Activated CD8-positive, alpha-beta T cell treated with anti-CD3 and anti-CD28 coated beads for 36 hours (primary cell): ENCODE results near the gene IFITM5. TPM values are rescaled to one million over a fixed set of nuclear protein-coding genes. Genes with fewer than 3 reads are reported as not detected.
A peak's percentile ranks its signal among the peaks of the same experiment; 100 is the strongest.
"Not testable (repeated sequence)": the region's sequence is repeated elsewhere in the genome, so short reads cannot be mapped to it uniquely, and the experiment has no call there.

Source experiments
- ATAC-seq: fragments of 200-7000 bp; cut with Tn5 transposase; one replicate; pipeline ENCODE4 v1.10.0; 2021; ENCODE audit warnings: mild to moderate bottlenecking, moderate library complexity
- CTCF ChIA-PET: fragments of 350-600 bp; sonication (Branson Sonifier 250); formaldehyde crosslinking; loops from one replicate; lab custom pipeline; 2021; ENCODE audit warnings: antibody characterized with exemption; lab: Charles Lee
- POLR2A ChIA-PET: fragments of 350-600 bp; sonication (Branson Sonifier 250); formaldehyde crosslinking; loops from one replicate; lab custom pipeline; 2021; ENCODE audit warnings: antibody characterized with exemption; lab: Charles Lee
- DNase-seq: peaks from one replicate; pipeline ENCODE4 v3.0.0-alpha.2; 2020
- H3K27ac Mint-ChIP-seq: one replicate; pipeline ENCODE4 v1.8.0; 2021; ENCODE audit warnings: mild to moderate bottlenecking, mixed read lengths
- H3K27me3 Mint-ChIP-seq: one replicate; pipeline ENCODE4 v1.8.0; 2021; ENCODE audit warnings: mixed read lengths
- H3K36me3 Mint-ChIP-seq: one replicate; pipeline ENCODE4 v1.8.0; 2021; ENCODE audit warnings: low read depth, mixed read lengths
- H3K4me1 Mint-ChIP-seq: one replicate; pipeline ENCODE4 v1.8.0; 2021; ENCODE audit warnings: low read depth, mixed read lengths
- H3K4me3 Mint-ChIP-seq: one replicate; pipeline ENCODE4 v1.8.0; 2021; ENCODE audit warnings: mild to moderate bottlenecking, moderate library complexity, mixed read lengths
- H3K9me3 Mint-ChIP-seq: one replicate; pipeline ENCODE4 v1.8.0; 2021; ENCODE audit warnings: mixed read lengths
- intact Hi-C: fragments of 100-400 bp; cut with micrococcal nuclease; formaldehyde crosslinking; loops from one replicate; pipeline ENCODE4 v1.10.0; 2022
- total RNA-seq, 2 experiments: library from RNA; stranded (reverse); gene quantifications; one replicate each; pipeline ENCODE4 v1.2.3, GENCODE V29; 2021
- TF ChIP-seq, protein P1 (sequence below): fragments of 200-600 bp; IDR thresholded peaks from one replicate; pipeline ENCODE4 v1.8.0; 2022; ENCODE audit warnings: antibody characterized with exemption, mild to moderate bottlenecking

The IFITM5 gene
- total RNA-seq, 2 experiments from 2014 or later = not detected

- TF ChIP-seq, protein P1, sequence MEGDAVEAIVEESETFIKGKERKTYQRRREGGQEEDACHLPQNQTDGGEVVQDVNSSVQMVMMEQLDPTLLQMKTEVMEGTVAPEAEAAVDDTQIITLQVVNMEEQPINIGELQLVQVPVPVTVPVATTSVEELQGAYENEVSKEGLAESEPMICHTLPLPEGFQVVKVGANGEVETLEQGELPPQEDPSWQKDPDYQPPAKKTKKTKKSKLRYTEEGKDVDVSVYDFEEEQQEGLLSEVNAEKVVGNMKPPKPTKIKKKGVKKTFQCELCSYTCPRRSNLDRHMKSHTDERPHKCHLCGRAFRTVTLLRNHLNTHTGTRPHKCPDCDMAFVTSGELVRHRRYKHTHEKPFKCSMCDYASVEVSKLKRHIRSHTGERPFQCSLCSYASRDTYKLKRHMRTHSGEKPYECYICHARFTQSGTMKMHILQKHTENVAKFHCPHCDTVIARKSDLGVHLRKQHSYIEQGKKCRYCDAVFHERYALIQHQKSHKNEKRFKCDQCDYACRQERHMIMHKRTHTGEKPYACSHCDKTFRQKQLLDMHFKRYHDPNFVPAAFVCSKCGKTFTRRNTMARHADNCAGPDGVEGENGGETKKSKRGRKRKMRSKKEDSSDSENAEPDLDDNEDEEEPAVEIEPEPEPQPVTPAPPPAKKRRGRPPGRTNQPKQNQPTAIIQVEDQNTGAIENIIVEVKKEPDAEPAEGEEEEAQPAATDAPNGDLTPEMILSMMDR = no peak
- intact Hi-C loops = no loop called here
- peak overlapping the region; percentile 99 for H3K27ac Mint-ChIP-seq
- POLR2A ChIA-PET = interaction anchor here (0.8 to 5.8 kb wide), 8 partner anchors 10 to 186 kb away, joined by 3 to 41 read pairs (median 4); no protein-coding TSS in a partner anchor
- no peaks in the 10 kb centered on the region for H3K36me3 Mint-ChIP-seq
- DNase-seq (peak; percentile 32), ATAC-seq (peak; percentile 6)
- CTCF ChIA-PET = interaction anchor here (1.0 to 1.9 kb wide), 6 partner anchors 9 to 29 kb away, joined by 3 to 9 read pairs (median 3); no protein-coding TSS in a partner anchor
- H3K4me3 Mint-ChIP-seq = peak overlapping the region; percentile 72
- peaks cover 63% of the 10 kb centered on the region for H3K4me1 Mint-ChIP-seq
- no peaks in the 10 kb centered on the region for H3K9me3 Mint-ChIP-seq
- no peaks in the 10 kb centered on the region for H3K27me3 Mint-ChIP-seq
Measured at GRCh38 chr11:325796-326591, 26.7 kb upstream of the IFITM5 start.

DNA sequence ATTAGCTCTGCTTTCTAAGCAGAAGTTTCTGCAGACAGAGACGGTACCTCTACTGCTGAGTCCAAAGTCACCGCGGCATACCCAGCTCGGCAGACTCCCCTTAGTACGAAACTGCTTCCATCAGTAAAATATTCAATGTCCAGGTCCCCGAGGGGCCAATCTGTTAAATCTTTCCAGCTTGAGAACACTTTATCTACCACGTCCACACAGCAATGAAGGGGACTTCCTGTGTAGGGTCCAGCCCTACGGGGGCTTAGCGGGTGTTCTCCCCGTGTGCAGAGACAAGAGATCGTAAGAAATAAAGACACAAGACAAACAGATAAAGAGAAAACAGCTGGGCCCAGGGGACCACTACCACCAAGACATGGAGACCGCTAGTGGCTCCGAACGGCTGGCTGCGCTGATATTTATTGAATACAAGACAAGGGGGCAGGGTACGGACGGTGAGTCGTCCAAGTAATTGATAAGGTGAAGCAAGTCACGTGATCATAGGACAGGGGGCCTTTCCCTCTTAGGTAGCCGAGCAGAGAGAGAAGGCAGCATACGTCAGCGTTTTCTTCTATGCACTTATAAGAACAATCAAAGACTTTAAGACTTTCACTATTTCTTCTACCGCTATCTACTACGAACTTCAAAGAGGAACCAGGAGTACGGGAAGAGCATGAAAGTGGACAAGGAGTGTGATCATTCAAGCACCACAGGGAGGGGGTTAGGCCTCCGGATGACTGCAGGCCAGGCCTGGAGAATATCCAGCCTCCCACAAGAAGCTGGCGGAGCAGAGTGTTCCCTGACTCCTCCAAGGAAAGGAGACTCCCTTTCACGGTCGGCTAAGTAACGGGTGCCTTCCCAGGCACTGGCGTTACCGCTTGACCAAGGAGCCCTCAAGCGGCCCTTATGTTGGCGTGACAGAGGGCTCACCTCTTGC, 25.5 kb upstream of the IFITM5 start:
- ATAC-seq, H3K9me3 Mint-ChIP-seq, H3K4me3 Mint-ChIP-seq, H3K27me3 Mint-ChIP-seq, H3K36me3 Mint-ChIP-seq, intact Hi-C loops, DNase-seq, H3K27ac Mint-ChIP-seq: not testable (repeated sequence)
- peaks cover 58% of the 10 kb centered on the region for H3K4me1 Mint-ChIP-seq
- POLR2A ChIA-PET = interaction anchor here (0.7 to 5.8 kb wide), 7 partner anchors 9 to 187 kb away, joined by 3 to 41 read pairs (median 4); no protein-coding TSS in a partner anchor
- CTCF ChIA-PET = interaction anchor here (1.0 to 1.4 kb wide), 5 partner anchors 8 to 74 kb away, joined by 3 to 4 read pairs (median 3); partner anchors contain the start of gene IFITM2

- H3K4me1 Mint-ChIP-seq = peaks cover 51% of the 10 kb centered on the region
- TF ChIP-seq, protein P1 = no peak
- H3K36me3 Mint-ChIP-seq = peaks cover 13% of the 10 kb centered on the region
- CTCF ChIA-PET = interaction anchor here (1.0 to 1.4 kb wide), 4 partner anchors 17 to 73 kb away, joined by 3 to 4 read pairs (median 3); partner anchors contain the start of gene IFITM2
- POLR2A ChIA-PET = interaction anchor here (0.7 to 4.9 kb wide), 4 partner anchors 8 to 116 kb away, joined by 3 to 41 read pairs (median 4); no protein-coding TSS in a partner anchor
- intact Hi-C loops = no loop called here
- no peak overlapping the region for H3K27ac Mint-ChIP-seq
- H3K4me3 Mint-ChIP-seq = no peak overlapping the region
- no peaks in the 10 kb centered on the region for H3K27me3 Mint-ChIP-seq
- H3K9me3 Mint-ChIP-seq = no peaks in the 10 kb centered on the region
- no peak for DNase-seq
- ATAC-seq = no peak
Measured at GRCh38 chr11:324156-324555, 24.8 kb upstream of the IFITM5 start.

DNA sequence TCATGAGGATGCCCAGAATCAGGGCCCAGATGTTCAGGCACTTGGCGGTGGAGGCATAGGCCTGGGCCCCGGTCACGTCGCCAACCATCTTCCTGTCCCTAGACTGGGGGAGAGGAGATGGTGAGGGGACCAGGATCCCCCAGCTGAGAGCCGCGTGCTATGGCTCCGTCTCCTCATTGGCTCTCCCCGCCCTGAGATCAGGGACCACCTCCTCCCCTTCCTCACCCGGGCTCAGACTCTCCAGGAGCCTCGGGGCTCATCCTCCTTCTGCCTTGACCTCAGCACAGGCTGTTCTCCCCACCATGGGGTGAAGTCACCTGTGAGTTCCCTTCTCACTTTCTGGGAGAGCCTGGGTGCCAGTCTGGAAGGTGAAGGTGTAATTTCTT, 20.6 kb upstream of the IFITM5 start:
- intact Hi-C loops = loop anchor here (10.0 kb wide), 1 partner anchor 55 kb away; no protein-coding TSS in a partner anchor
- POLR2A ChIA-PET = interaction anchor here (1.0 to 2.3 kb wide), 3 partner anchors 10 to 35 kb away, joined by 4 to 12 read pairs (median 8); partner anchors contain the start of gene IFITM5
- H3K4me1 Mint-ChIP-seq = peaks cover 36% of the 10 kb centered on the region
- not testable (repeated sequence) for H3K9me3 Mint-ChIP-seq, H3K27me3 Mint-ChIP-seq
- DNase-seq = peak; percentile 58
- peak; percentile 41 for ATAC-seq
- peak overlapping the region; percentile 90 for H3K4me3 Mint-ChIP-seq
- peak overlapping the region; percentile 96 for H3K27ac Mint-ChIP-seq
- CTCF ChIA-PET = interaction anchor here (0.9 kb wide), 1 partner anchor 41 kb away, joined by 3 read pairs; no protein-coding TSS in a partner anchor
- peaks cover 35% of the 10 kb centered on the region for H3K36me3 Mint-ChIP-seq

DNA sequence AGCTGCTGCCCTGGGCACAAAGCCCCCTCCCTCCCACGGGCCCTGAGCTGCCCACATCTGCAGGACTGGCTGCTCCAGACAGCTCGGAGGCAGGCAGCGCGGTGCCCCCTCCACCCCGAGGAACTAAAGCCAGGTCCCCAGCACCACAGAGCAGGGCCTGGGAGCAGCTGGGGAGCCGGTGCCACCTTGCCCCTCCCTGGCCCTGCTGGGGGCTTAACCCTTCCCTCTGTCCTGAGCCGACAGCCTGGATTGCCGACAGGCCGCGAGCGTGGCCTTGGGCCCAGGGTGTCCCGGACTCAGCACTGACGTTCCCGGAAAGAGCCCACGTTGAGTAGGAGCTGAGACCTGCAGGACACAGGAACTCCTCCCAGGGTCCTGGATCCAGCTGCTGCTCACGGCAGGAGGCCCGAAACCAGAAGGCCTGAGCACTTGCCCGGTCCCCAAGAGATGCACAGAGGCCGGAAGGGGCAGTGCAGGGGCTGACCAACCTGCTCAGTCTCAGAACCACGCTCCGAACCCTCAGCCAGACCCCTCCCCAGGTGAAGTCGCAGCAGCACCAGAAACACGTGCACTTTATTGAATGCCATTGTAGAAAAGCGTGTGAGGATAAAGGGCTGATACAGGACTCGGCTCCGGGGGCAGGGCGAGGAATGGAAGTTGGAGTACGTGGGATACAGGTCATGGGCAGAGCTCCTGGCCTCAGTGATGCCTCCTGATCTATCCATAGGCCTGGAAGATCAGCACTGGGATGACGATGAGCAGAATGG, 20.0 kb upstream of the IFITM5 start:
- DNase-seq = peak; percentile 52
- not testable (repeated sequence) for H3K27me3 Mint-ChIP-seq, H3K9me3 Mint-ChIP-seq
- CTCF ChIA-PET = interaction anchor here (0.9 kb wide), 1 partner anchor 42 kb away, joined by 3 read pairs; no protein-coding TSS in a partner anchor
- H3K4me3 Mint-ChIP-seq = peak overlapping the region; percentile 90
- POLR2A ChIA-PET = interaction anchor here (1.0 to 2.3 kb wide), 4 partner anchors 10 to 36 kb away, joined by 3 to 12 read pairs (median 6); partner anchors contain the start of gene IFITM5
- H3K4me1 Mint-ChIP-seq = peaks cover 30% of the 10 kb centered on the region
- ATAC-seq = peak; percentile 11
- intact Hi-C loops = loop anchor here (10.0 kb wide), 1 partner anchor 55 kb away; no protein-coding TSS in a partner anchor
- peak overlapping the region; percentile 96 for H3K27ac Mint-ChIP-seq
- H3K36me3 Mint-ChIP-seq = peaks cover 41% of the 10 kb centered on the region

GRCh38 chr11:318405-319120, 19.2 kb upstream of the IFITM5 start:
- not testable (repeated sequence) for DNase-seq, H3K9me3 Mint-ChIP-seq, H3K27ac Mint-ChIP-seq, H3K27me3 Mint-ChIP-seq
- ChIA-PET CTCF (interaction anchor here (1.4 to 1.8 kb wide), 3 partner anchors 13 to 35 kb away, joined by 4 to 9 read pairs (median 4); no protein-coding TSS in a partner anchor), POLR2A (interaction anchor here (1.1 to 4.5 kb wide), 10 partner anchors 7 to 68 kb away, joined by 3 to 47 read pairs (median 12); partner anchors contain the start of genes IFITM2 and PGGHG)
- peak overlapping the region; percentile 90 for H3K4me3 Mint-ChIP-seq
- ATAC-seq = peak; percentile 28
- intact Hi-C loops = loop anchor here (10.0 kb wide), 1 partner anchor 54 kb away; no protein-coding TSS in a partner anchor
- peaks cover 25% of the 10 kb centered on the region for H3K4me1 Mint-ChIP-seq
- H3K36me3 Mint-ChIP-seq = peaks cover 46% of the 10 kb centered on the region

DNA sequence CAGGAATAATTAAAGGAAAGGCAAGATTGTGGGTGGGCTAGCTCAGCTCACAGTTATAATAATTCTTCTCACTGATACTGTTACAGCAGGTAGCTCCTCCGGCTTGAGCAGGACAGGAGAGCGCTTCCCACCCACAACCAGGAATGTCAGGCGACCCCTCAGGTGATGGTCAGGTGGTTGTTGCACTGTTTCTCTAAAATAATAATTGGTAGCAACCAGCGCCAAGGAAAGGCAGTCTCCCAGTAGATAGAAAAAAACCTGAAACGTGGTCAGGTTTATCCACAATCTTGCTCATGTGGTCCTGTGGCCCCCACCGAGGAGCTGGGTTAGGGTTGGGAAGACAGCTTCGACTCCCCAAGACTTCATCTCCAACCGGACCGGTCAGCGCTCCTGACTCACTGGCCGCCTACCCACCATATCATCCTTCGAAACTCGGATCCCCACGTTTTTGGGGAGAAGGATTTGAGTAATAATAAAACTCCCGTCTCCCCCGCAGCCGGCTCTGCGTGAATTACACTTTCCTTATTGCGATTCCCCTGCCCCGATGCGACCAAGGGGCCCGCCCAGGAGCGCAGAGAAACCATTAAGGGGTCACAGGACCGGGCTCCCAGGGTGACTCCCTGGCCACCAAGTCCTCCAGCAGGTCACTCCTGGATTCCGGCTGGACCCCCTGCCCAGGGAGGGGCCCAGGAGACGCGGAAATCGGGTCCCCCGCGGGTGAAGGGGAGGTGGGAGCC, 18.5 kb upstream of the IFITM5 start:
- H3K27ac Mint-ChIP-seq = peak overlapping the region; percentile 90
- peak; percentile 11 for ATAC-seq
- DNase-seq, H3K27me3 Mint-ChIP-seq, H3K9me3 Mint-ChIP-seq: not testable (repeated sequence)
- POLR2A ChIA-PET = interaction anchor here (0.6 to 4.5 kb wide), 15 partner anchors 8 to 258 kb away, joined by 3 to 47 read pairs (median 7); partner anchors contain the start of genes IFITM2, PGGHG and PHRF1
- H3K36me3 Mint-ChIP-seq = peaks cover 46% of the 10 kb centered on the region
- peaks cover 27% of the 10 kb centered on the region for H3K4me1 Mint-ChIP-seq
- CTCF ChIA-PET = interaction anchor here (0.8 to 3.2 kb wide), 13 partner anchors 9 to 201 kb away, joined by 3 to 26 read pairs (median 4); partner anchors contain the start of gene IFITM2
- intact Hi-C loops = loop anchor here (10.0 kb wide), 1 partner anchor 53 kb away; no protein-coding TSS in a partner anchor
- H3K4me3 Mint-ChIP-seq = peak overlapping the region; percentile 83
